H1 (cell line): Measurements from ENCODE around the gene ADAT3. TPM values are rescaled to one million over a fixed set of nuclear protein-coding genes. Genes with fewer than 3 reads are reported as not detected.

Experiments
- SIN3A ChIP-seq, 2 experiments: IDR thresholded peaks in 1 of 2; conservative IDR thresholded peaks in 1 of 2; 2 replicates each; pipeline ENCODE4 v1.6.1; 2011 to 2012; ENCODE audit warnings: low read length in 2 of 2, improper control_type of control experiment in 1 of 2, low read depth in 1 of 2, mild to moderate bottlenecking in 1 of 2
- polyA plus RNA-seq, 7 experiments: library from polyadenylated mRNA; depleted of rRNA in 3 of 7; stranded (reverse) in 5 of 7; unstranded in 2 of 7; fragments of >200 nt in 5 of 7; fragments of 200-250 nt in 2 of 7; gene quantifications; 1 replicate in 5 of 7; 2 replicates in 1 of 7; 4 replicates in 1 of 7; pipeline versions ENCODE4 v1.2.1 to v1.2.3, GENCODE V29; 2011 to 2013; ENCODE audit warnings: missing spikeins in 2 of 7, mixed read lengths in 2 of 7
- total RNA-seq: library from RNA; stranded (reverse); fragmentation: NEBNext Ultra II Directional; extraction: Animal tissue kit (Norgen Biotek cat#: 25700); gene quantifications from 2 replicates; pipeline ENCODE4 v1.2.1, GENCODE V29; 2021

ADAT3 gene
- total and polyA plus RNA-seq, 2 of the 8 experiments (the other 6 are each of a cell fraction or from before 2014, with no cell fraction given), result 5.4 to 10.8 TPM

GRCh38 chr19:1882786-1883692, 22.2 kb upstream of the ADAT3 start (continued):
- TF ChIP-seq SIN3A (conservative IDR thresholded peaks at IDR 0.05 in 1 of 2, IDR thresholded peaks at IDR 0.05 in 1 of 2; ENCODE audit: low read depth in 1 of 2, low read length in 2 of 2), result no peak
